ENCODE results near the gene UBAP2.

DNA sequence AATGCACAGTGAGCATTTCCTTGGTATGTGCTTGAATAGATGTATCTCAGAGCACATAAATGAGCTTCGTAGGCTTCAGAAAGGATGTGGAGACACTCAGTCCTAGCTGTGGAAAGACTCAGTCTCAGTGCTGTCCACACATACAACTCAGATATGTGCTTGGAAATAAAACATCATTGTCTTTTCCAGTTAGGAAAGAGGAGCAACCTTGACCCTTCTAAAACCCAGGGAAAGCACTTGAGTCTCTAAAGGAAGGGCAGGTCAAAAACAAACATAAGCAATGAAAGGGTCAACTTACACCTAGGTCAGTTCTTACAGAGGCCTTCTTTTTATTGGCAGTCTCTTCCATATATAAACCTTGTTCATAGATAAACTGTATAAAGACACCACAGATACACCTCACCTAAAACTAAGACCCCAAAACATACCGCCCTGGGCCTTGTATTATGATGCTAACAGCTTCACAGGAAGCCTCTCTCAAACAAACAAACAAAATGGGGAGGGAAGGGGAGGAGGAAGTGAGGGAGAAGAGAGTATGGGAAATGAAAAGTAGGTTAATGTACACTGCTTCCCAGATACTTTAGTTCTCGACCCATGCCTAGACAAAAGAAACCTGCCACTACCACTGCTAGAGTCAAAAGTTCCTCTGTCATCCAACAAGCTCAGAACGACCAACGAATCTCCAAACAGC lies 114.4 kb downstream of the UBAP2 start:
- TF ChIP-seq, protein P1, sequence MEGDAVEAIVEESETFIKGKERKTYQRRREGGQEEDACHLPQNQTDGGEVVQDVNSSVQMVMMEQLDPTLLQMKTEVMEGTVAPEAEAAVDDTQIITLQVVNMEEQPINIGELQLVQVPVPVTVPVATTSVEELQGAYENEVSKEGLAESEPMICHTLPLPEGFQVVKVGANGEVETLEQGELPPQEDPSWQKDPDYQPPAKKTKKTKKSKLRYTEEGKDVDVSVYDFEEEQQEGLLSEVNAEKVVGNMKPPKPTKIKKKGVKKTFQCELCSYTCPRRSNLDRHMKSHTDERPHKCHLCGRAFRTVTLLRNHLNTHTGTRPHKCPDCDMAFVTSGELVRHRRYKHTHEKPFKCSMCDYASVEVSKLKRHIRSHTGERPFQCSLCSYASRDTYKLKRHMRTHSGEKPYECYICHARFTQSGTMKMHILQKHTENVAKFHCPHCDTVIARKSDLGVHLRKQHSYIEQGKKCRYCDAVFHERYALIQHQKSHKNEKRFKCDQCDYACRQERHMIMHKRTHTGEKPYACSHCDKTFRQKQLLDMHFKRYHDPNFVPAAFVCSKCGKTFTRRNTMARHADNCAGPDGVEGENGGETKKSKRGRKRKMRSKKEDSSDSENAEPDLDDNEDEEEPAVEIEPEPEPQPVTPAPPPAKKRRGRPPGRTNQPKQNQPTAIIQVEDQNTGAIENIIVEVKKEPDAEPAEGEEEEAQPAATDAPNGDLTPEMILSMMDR (IDR thresholded peaks at IDR 0.05): no peak
- TF ChIP-seq EZH2 (IDR thresholded peaks at IDR 0.05; ENCODE audit: borderline replicate concordance, insufficient read depth, low read depth, low read length, poor library complexity, severe bottlenecking): no peak
